Measurements from ENCODE around the gene URI1.

Gene URI1

GRCh38 chr19:29941828-29942403 is at the start of gene URI1:
TSS of gene URI1 (plus strand) at chr19:29942239. CDS start at chr19:29942548, 309 bp downstream.
- in situ Hi-C loops (cut with HindIII; ENCODE audit: low sequenced_read_pairs) = no loop called here
- peak; percentile 81 for DNase-seq (ENCODE audit: low read depth, low spot score)
- TF ChIP-seq, protein P1, sequence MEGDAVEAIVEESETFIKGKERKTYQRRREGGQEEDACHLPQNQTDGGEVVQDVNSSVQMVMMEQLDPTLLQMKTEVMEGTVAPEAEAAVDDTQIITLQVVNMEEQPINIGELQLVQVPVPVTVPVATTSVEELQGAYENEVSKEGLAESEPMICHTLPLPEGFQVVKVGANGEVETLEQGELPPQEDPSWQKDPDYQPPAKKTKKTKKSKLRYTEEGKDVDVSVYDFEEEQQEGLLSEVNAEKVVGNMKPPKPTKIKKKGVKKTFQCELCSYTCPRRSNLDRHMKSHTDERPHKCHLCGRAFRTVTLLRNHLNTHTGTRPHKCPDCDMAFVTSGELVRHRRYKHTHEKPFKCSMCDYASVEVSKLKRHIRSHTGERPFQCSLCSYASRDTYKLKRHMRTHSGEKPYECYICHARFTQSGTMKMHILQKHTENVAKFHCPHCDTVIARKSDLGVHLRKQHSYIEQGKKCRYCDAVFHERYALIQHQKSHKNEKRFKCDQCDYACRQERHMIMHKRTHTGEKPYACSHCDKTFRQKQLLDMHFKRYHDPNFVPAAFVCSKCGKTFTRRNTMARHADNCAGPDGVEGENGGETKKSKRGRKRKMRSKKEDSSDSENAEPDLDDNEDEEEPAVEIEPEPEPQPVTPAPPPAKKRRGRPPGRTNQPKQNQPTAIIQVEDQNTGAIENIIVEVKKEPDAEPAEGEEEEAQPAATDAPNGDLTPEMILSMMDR (IDR thresholded peaks at IDR 0.05; ENCODE audit: low read depth, low read length) = no peak
- H3K4me3 ChIP-seq (ENCODE audit: low read depth, low read length) = peak within 1 kb of the TSS; percentile 60

GRCh38 chr19:29893606-29894284 is 48.3 kb upstream of the URI1 start:
- H3K4me3 ChIP-seq (ENCODE audit: low read depth, low read length) = no peak overlapping the region
- TF ChIP-seq, protein P1 (IDR thresholded peaks at IDR 0.05; ENCODE audit: low read depth, low read length) = no peak
- in situ Hi-C loops (cut with HindIII; ENCODE audit: low sequenced_read_pairs) = no loop called here

DNA sequence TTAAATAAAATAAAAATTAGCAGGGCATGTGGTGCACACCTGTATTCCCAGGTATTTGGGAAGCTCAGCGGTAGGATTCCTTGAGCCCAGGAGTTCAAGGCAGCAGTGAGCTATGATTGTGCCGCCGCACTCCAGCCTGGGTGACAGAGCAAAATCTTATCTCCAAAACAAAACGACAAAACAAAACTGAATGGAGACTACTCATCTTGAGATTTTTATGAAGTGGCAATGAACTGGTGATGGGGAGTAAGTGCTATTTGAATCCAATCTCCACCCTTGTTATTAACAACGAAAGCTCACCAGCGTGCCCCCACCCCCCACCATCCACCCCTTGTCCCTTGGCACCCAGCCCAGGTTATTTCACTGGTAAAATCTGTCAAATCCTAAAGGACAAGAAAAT is 45.2 kb upstream of the URI1 start:
- in situ Hi-C loops (cut with HindIII; ENCODE audit: low sequenced_read_pairs) = no loop called here

More at GRCh38 chr19:29893606-29894284, 48.3 kb upstream of the URI1 start:
- no peak for DNase-seq (ENCODE audit: low read depth, low spot score)

DNA sequence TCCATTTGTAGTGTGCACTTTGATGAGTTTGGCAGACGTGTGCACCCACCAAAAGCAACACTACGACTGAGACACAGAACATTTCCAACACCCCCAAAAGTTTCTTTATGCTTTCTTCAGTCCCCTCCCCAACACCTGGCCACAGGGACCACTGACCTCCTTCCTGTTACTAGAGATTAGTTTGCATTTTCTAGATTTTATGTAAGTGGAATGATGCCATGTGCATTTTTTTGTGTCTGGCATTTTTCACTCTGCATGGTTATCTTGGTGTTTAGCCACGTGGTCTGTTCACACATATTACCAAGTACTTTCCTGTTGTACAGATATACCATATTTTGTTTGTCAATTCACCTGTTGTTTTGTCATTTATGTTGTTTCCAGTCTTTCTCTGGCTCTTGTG is 44.6 kb upstream of the URI1 start:
- TF ChIP-seq, protein P1 (IDR thresholded peaks at IDR 0.05; ENCODE audit: low read depth, low read length) = no peak
- in situ Hi-C loops (cut with HindIII; ENCODE audit: low sequenced_read_pairs) = no loop called here
- no peak for DNase-seq (ENCODE audit: low read depth, low spot score)
- no peak overlapping the region for H3K4me3 ChIP-seq (ENCODE audit: low read depth, low read length)

More for the DNA sequence above, 45.2 kb upstream of the URI1 start:
- TF ChIP-seq, protein P1 (IDR thresholded peaks at IDR 0.05; ENCODE audit: low read depth, low read length) = no peak
- no peak for DNase-seq (ENCODE audit: low read depth, low spot score)
- no peak overlapping the region for H3K4me3 ChIP-seq (ENCODE audit: low read depth, low read length)

DNA sequence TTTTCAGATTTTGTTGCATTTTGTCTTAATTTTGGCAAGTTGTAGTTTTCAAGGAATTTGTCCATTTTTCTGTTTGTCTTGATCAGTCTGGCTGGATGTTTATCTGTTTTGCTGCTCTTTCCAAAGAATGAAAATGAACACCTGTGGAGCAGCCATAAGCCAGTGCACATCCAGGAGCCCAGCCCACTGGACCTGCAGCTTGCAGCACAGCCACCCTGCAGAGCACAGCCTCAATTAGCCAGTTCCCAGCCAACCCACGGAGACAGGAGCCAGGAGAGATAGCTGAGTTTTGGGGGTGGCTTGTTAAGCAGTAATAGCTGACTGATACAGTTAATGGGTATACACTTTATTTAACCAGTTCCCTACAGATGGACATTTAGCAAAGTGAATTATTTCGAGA is 38.0 kb upstream of the URI1 start:
- in situ Hi-C loops (cut with HindIII; ENCODE audit: low sequenced_read_pairs) = no loop called here
- no peak overlapping the region for H3K4me3 ChIP-seq (ENCODE audit: low read depth, low read length)
- no peak for DNase-seq (ENCODE audit: low read depth, low spot score)
- TF ChIP-seq, protein P1 (IDR thresholded peaks at IDR 0.05; ENCODE audit: low read depth, low read length) = no peak

DNA sequence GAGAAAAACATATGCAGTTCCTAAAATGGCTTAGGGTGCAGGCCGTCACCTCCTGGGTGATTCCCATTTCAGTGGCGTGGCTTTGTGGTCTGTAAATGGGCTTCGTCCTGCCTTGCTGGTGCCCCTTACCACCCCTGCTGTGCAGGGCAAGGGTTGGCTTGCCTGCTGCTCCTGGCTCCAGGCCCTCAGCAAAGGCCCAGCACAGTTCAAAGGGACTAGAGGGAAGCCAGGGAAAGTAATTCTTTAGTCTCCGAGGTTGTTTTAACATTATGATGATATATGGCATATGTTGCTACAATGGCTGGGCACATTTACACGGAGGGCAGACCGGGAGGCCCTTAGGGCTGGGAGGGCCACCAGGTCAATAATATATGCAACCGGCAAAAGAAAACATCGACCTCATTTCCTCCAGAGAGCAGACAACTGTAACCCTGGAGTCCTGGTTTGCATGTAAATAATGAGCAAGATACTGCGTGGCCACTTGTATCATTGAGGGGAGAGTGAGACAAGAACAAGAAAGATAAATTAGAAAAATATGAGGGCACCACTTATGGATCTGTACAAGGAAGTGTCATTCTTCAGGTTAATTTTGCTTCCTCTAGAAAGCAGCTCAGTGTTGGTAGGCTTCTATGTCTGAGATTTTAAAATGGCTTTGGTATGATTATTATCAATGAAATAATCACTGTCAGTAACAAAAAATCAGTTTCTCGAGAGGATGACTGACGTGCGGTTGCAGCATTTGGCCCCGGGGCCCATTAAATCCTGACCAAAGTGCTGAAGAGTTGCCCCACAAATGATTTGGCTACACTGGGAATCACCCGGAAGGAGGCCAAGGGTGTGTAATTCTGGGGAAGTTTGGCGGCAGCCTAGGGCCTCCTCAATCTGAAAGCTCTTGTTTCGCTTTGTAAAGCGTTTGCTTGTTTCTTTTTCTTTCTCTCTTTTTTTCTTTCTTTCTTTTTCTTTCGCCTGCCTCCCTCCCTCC is 32.8 kb upstream of the URI1 start:
- DNase-seq (ENCODE audit: low read depth, low spot score) = no peak
- TF ChIP-seq, protein P1 (IDR thresholded peaks at IDR 0.05; ENCODE audit: low read depth, low read length) = no peak
- in situ Hi-C loops (cut with HindIII; ENCODE audit: low sequenced_read_pairs) = no loop called here
- no peak overlapping the region for H3K4me3 ChIP-seq (ENCODE audit: low read depth, low read length)
